SK-N-SH (cell line): ENCODE data around the gene HOXD11. TPM values are rescaled to one million over a fixed set of nuclear protein-coding genes. Genes with fewer than 3 reads are reported as not detected.

Source experiments
- CTCF ChIA-PET: fragments of 300-600, 350-600 bp; formaldehyde crosslinking; extraction: SDS; loops from one replicate; lab custom pipeline; 2021; lab: Yijun Ruan, JAX
- POLR2A ChIA-PET: fragments of 350-600 bp; sonication (Branson Sonifier 250); formaldehyde crosslinking; extraction: SDS; loops from one replicate; lab custom pipeline; 2020; ENCODE audit warnings: antibody characterized with exemption, inconsistent platforms; lab: Yijun Ruan, JAX
- DNase-seq: peaks from one replicate; pipeline ENCODE4 v3.0.0; 2012
- H2AFZ ChIP-seq: fragments of 200-600 bp; sonication (generic); 2 replicates; pipeline ENCODE4 v1.8.1; 2016; ENCODE audit warnings: antibody characterized with exemption, mild to moderate bottlenecking, low read depth
- H3F3A ChIP-seq: fragments of 200-600 bp; sonication (generic); replicated peaks from 2 replicates; pipeline ENCODE3; 2016; ENCODE audit warnings: antibody characterized with exemption, mild to moderate bottlenecking; ENCODE audit not compliant: insufficient read depth
- H3K27ac ChIP-seq, 2 experiments: fragments of 200-500 bp in 1 of 2; fragments of 200-600 bp in 1 of 2; sonication (Bioruptor generic) in 1 of 2; sonication (generic), shearing (Covaris generic) in 1 of 2; 2 replicates each; pipeline versions ENCODE4 v1.5.1 to v1.6.1; 2014 to 2016; ENCODE audit warnings: low read depth in 2 of 2, inconsistent platforms in 1 of 2, low read length in 1 of 2, mild to moderate bottlenecking in 1 of 2, mixed read lengths in 1 of 2
- H3K27me3 ChIP-seq: fragments of 200-600 bp; sonication (generic), shearing (Covaris generic); 2 replicates; pipeline ENCODE4 v1.6.1; 2016; ENCODE audit warnings: mixed run types; ENCODE audit not compliant: insufficient read depth
- H3K36me3 ChIP-seq, 2 experiments: fragments of 200-500 bp in 1 of 2; fragments of 200-600 bp in 1 of 2; sonication (Bioruptor generic) in 1 of 2; sonication (generic) in 1 of 2; replicated peaks in 1 of 2; 2 replicates each; pipeline versions ENCODE3 to v1.5.1; 2014 to 2016; ENCODE audit warnings: low read length in 1 of 2, mild to moderate bottlenecking in 1 of 2; ENCODE audit not compliant: insufficient read depth in 2 of 2, control insufficient read depth in 1 of 2
- H3K4me1 ChIP-seq, 2 experiments: fragments of 200-500 bp in 1 of 2; fragments of 200-600 bp in 1 of 2; sonication (Bioruptor generic) in 1 of 2; sonication (generic), shearing (Covaris generic) in 1 of 2; 2 replicates each; pipeline versions ENCODE4 v1.5.1 to v1.6.1; 2014 to 2016; ENCODE audit warnings: low read depth in 1 of 2, low read length in 1 of 2, mixed run types in 1 of 2; ENCODE audit not compliant: insufficient read depth in 2 of 2, control insufficient read depth in 1 of 2
- H3K4me2 ChIP-seq: fragments of 200-600 bp; sonication (generic), shearing (Covaris generic); 2 replicates; pipeline ENCODE4 v1.6.1; 2017; ENCODE audit warnings: mixed run types
- H3K4me3 ChIP-seq, 2 experiments: fragments of 200-500 bp in 1 of 2; fragments of 200-600 bp in 1 of 2; sonication (Bioruptor generic) in 1 of 2; sonication (generic), shearing (Covaris generic) in 1 of 2; 2 replicates each; pipeline versions ENCODE4 v1.5.1 to v1.8.1; 2014 to 2016; ENCODE audit warnings: low read depth in 2 of 2, inconsistent platforms in 1 of 2, low read length in 1 of 2, mild to moderate bottlenecking in 1 of 2, mixed read lengths in 1 of 2, moderate library complexity in 1 of 2
- H3K79me2 ChIP-seq: fragments of 200-600 bp; sonication (generic); 2 replicates; pipeline ENCODE4 v1.8.1; 2017; ENCODE audit warnings: mild to moderate bottlenecking; ENCODE audit not compliant: insufficient read depth
- H3K9ac ChIP-seq: fragments of 200-600 bp; sonication (generic); 2 replicates; pipeline ENCODE4 v1.6.1; 2017; ENCODE audit warnings: mixed run types
- H3K9me2 ChIP-seq: fragments of 200-600 bp; sonication (generic); 2 replicates; pipeline ENCODE4 v1.6.1; 2017; ENCODE audit warnings: mixed run types
- H3K9me3 ChIP-seq: fragments of 200-600 bp; sonication (generic); 2 replicates; pipeline ENCODE4 v1.6.1; 2017; ENCODE audit warnings: mixed run types, mild to moderate bottlenecking, moderate library complexity
- H4K20me1 ChIP-seq: fragments of 200-600 bp; sonication (generic); 2 replicates; pipeline ENCODE4 v1.6.1; 2017; ENCODE audit warnings: mild to moderate bottlenecking, mixed run types; ENCODE audit not compliant: insufficient read depth
- CHD2 ChIP-seq: fragments of 150-350 bp; IDR thresholded peaks from 2 replicates; pipeline ENCODE4 v1.6.1; 2018; ENCODE audit warnings: low read length; ENCODE audit not compliant: partially characterized antibody
- EP300 ChIP-seq, 2 experiments: IDR thresholded peaks; 2 replicates each; pipeline versions ENCODE4 v1.4.0 to v1.6.1; 2012; ENCODE audit warnings: borderline replicate concordance in 1 of 2, low read depth in 1 of 2, low read length in 1 of 2
- EZH2phosphoT487 ChIP-seq: fragments of 200-600 bp; sonication (generic); IDR thresholded peaks from 2 replicates; pipeline ENCODE4 v1.6.1; 2017; ENCODE audit warnings: low read depth, mixed run types, mild to moderate bottlenecking, antibody characterized with exemption, moderate library complexity, borderline replicate concordance
- GATA2 ChIP-seq: sonication (generic); formaldehyde crosslinking; IDR thresholded peaks from 2 replicates; pipeline ENCODE4 v1.5.0; 2020; ENCODE audit warnings: mild to moderate bottlenecking, missing genetic modification reagents
- MXI1 ChIP-seq: IDR thresholded peaks from 2 replicates; pipeline ENCODE4 v1.6.1; 2012; ENCODE audit warnings: mild to moderate bottlenecking, low read depth, low read length, improper control_type of control experiment
- NFIC ChIP-seq: IDR thresholded peaks from 2 replicates; pipeline ENCODE4 v1.4.0; 2012; ENCODE audit warnings: borderline replicate concordance
- RAD21 ChIP-seq: IDR thresholded peaks from 2 replicates; pipeline ENCODE4 v1.6.1; 2012; ENCODE audit warnings: mild to moderate bottlenecking, low read length
- RCOR1 ChIP-seq: fragments of 150-350 bp; IDR thresholded peaks from 2 replicates; pipeline ENCODE4 v1.6.1; 2017; ENCODE audit warnings: antibody characterized with exemption, low read length
- RFX5 ChIP-seq: IDR thresholded peaks from 2 replicates; pipeline ENCODE4 v1.6.1; 2012; ENCODE audit warnings: mild to moderate bottlenecking, improper control_type of control experiment, low read length
- SMC3 ChIP-seq: IDR thresholded peaks from 2 replicates; pipeline ENCODE4 v1.6.1; 2012; ENCODE audit warnings: low read depth, low read length, improper control_type of control experiment
- TCF12 ChIP-seq: IDR thresholded peaks from 2 replicates; pipeline ENCODE4 v1.4.0; 2012
- TEAD4 ChIP-seq: IDR thresholded peaks from 2 replicates; pipeline ENCODE4 v1.4.0; 2012; ENCODE audit warnings: mild to moderate bottlenecking, borderline replicate concordance; ENCODE audit not compliant: insufficient read depth
- polyA plus RNA-seq, 3 experiments: library from polyadenylated mRNA; depleted of rRNA; stranded (reverse); fragments of >200 nt; gene quantifications; 2 replicates each; pipeline ENCODE4 v1.2.3, GENCODE V29; 2012
- TF ChIP-seq, protein P1 (sequence below): fragments of 200-600 bp; sonication (generic); IDR thresholded peaks from 2 replicates; pipeline ENCODE4 v1.6.1; 2017; ENCODE audit warnings: antibody characterized with exemption, mild to moderate bottlenecking, moderate library complexity
- TF ChIP-seq, protein P2 (sequence below): fragments of 150-350 bp; IDR thresholded peaks from 2 replicates; pipeline ENCODE4 v1.6.1; 2016; ENCODE audit warnings: mild to moderate bottlenecking, low read depth, low read length

The HOXD11 gene
- polyA plus RNA-seq, 1 of the 3 experiments (the other 2 are of a cell fraction): not detected

- no peaks in the 10 kb centered on the region for H3K36me3 ChIP-seq
- ChIA-PET CTCF (interaction anchor here (0.8 to 26.1 kb wide), 8 partner anchors 11 to 1014 kb away, joined by 3 to 1047 read pairs (median 20); partner anchors contain the start of gene HOXD9), POLR2A (interaction anchor here (2.2 to 6.3 kb wide), 2 partner anchors 419 to 439 kb away, joined by 10 to 34 read pairs; no protein-coding TSS in a partner anchor)
- H3K79me2 ChIP-seq: peaks cover 44% of the 10 kb centered on the region
- peak overlapping the region; percentile 94; the same call in 1 of the 2 replicates for H3K9ac ChIP-seq
- peaks cover 40% of the 10 kb centered on the region for H3F3A ChIP-seq
- peak overlapping the region; percentile 96 for H3K4me2 ChIP-seq
- no peak for DNase-seq
- no peaks in the 10 kb centered on the region for H3K27me3 ChIP-seq
- no peak overlapping the region; the same call in 1 of the 2 replicates for H2AFZ ChIP-seq
- no peaks in the 10 kb centered on the region for H3K9me3 ChIP-seq
- peaks cover 30 to 52% of the 10 kb centered on the region in 2 experiments for H3K4me1 ChIP-seq
- H3K4me3 ChIP-seq: no peak overlapping the region
- peak overlapping the region; percentile 63 to 92 for H3K27ac ChIP-seq
- no peaks in the 10 kb centered on the region for H3K9me2 ChIP-seq
- TF ChIP-seq MXI1 (peak; percentile 41; the same call in 1 of the 2 replicates), RCOR1 (peak; percentile 76), CHD2 (no peak), RFX5 (peak; percentile 30; the same call in 1 of the 2 replicates), EP300 (IDR thresholded peaks at IDR 0.05; ENCODE audit: borderline replicate concordance in 1 of 2, low read depth in 1 of 2, low read length in 1 of 2) (peak in 1 of 2 experiments; percentile 83; a peak in 2 of 4 replicates), TEAD4 (no peak; the same call in 1 of the 2 replicates), GATA2 (CRISPR knock-in tag) (no peak), NFIC (peak; percentile 15; the same call in 1 of the 2 replicates), TCF12 (peak; percentile 54), RAD21 (peak; percentile 68), EZH2phosphoT487 (no peak), SMC3 (peak; percentile 40; the same call in 1 of the 2 replicates)
- TF ChIP-seq, protein P1, sequence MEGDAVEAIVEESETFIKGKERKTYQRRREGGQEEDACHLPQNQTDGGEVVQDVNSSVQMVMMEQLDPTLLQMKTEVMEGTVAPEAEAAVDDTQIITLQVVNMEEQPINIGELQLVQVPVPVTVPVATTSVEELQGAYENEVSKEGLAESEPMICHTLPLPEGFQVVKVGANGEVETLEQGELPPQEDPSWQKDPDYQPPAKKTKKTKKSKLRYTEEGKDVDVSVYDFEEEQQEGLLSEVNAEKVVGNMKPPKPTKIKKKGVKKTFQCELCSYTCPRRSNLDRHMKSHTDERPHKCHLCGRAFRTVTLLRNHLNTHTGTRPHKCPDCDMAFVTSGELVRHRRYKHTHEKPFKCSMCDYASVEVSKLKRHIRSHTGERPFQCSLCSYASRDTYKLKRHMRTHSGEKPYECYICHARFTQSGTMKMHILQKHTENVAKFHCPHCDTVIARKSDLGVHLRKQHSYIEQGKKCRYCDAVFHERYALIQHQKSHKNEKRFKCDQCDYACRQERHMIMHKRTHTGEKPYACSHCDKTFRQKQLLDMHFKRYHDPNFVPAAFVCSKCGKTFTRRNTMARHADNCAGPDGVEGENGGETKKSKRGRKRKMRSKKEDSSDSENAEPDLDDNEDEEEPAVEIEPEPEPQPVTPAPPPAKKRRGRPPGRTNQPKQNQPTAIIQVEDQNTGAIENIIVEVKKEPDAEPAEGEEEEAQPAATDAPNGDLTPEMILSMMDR: peak; percentile 27
- TF ChIP-seq, protein P2, sequence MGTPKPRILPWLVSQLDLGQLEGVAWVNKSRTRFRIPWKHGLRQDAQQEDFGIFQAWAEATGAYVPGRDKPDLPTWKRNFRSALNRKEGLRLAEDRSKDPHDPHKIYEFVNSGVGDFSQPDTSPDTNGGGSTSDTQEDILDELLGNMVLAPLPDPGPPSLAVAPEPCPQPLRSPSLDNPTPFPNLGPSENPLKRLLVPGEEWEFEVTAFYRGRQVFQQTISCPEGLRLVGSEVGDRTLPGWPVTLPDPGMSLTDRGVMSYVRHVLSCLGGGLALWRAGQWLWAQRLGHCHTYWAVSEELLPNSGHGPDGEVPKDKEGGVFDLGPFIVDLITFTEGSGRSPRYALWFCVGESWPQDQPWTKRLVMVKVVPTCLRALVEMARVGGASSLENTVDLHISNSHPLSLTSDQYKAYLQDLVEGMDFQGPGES: no peak
- H4K20me1 ChIP-seq: no peaks in the 10 kb centered on the region
Measured at GRCh38 chr2:176135035-176135440, 28.0 kb downstream of the HOXD11 start.
